GM19240 (cell line): ENCODE measurements around the gene OSBP2.

Source experiments
- DNase-seq: peaks from one replicate; pipeline ENCODE4 v3.0.0; 2011; ENCODE audit warnings: low spot score; ENCODE audit not compliant: insufficient read length

Gene OSBP2

DNA sequence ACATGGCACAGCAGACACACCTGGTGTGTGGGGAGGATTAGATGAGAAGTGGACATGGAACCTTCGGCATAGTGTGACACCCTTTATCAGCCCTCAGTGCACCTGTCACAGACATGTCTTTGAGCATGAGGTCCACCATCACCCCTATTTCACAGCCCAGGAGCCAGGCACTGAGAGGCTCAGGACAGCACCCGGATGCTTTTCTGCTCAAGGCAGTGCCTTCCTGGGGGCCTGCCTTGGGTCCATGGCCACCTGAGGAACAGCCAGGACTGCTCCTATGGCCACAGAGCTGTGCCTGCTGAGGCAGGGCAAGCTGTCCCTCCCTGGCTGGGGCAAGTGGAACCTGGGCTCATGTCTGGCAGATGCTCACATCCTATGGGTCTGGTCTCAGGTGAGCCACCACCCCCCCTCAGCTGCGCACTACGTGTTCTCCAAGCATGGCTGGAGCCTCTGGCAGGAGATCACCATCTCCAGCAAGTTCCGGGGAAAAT is 198.1 kb downstream of the OSBP2 start:
- no peak for DNase-seq

DNA sequence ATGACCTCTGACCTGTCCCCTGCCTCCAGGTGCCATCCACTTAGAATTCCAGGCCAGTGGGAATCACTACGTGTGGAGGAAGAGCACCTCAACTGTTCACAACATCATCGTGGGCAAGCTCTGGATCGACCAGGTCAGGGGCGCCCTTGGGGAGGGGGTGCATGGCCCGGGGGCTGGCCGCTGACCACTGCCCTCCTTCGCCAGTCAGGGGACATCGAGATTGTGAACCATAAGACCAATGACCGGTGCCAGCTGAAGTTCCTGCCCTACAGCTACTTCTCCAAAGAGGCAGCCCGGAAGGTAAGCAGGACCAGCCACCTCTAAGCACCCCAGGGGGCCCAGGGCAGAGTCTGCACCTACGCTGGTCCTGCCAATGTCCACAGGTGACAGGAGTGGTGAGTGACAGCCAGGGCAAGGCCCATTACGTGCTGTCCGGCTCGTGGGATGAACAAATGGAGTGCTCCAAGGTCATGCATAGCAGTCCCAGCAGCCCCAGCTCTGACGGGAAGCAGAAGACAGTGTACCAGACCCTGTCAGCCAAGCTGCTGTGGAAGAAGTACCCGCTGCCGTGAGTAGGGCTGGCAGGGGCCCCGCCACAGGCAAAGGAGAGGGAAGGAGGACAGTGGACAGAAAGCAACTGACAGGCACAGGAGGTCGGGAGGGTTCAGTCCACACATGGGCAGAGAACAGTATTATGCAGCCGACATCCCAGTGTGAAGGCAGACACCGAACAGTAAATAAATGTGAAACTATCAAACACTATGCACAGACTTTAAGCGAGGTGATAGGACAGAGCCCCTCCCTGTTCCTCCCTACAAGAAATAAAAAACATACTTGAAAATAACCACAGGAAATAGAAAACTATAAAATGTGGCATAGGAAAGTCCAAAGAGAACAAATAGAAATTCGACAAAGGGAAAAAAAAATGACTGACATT is 199.0 kb downstream of the OSBP2 start:
- no peak for DNase-seq

GRCh38 chr22:30894371-30894740 is 199.7 kb downstream of the OSBP2 start:
- no peak for DNase-seq

DNA sequence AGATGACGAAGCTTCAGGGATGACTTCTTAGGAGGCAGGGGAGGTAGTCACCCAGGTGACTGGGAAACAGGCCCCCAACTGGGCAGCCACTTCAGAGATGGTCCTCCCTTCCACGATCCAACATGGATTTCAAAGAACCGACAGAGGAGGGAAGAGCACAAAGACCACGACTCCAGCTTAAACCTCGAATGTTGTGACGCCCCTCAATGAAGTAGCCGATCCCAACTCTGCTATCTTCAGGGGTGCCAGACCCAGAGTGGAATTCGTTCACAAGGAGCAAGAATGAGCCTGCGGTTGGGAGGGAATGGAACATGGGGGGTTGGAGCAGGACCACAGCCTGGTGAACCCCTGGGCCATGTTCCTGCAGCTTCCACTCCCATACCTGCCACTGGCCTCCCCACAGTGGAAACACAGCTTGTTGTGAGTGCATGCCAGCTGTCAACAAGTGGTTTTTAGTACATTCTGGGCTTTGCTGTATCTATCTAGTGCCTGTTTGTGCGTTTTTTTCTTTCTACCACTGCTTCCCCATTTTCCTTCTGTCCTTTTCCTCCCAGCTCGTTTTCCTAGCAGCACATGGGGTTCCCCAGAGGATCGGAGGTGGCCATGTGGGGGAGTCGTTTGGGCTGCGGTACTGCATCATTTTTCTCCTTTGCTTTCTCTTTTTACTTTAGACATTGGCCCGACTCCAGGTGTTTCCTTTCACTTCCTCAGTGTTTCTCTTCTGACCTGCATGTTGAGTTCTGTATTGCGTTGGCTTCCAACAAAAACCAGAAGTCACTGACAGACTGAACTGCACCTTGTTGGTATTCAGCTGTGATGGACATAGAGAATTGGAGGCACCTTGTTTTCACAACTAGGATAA is 208.1 kb downstream of the OSBP2 start:
- no peak for DNase-seq

DNA sequence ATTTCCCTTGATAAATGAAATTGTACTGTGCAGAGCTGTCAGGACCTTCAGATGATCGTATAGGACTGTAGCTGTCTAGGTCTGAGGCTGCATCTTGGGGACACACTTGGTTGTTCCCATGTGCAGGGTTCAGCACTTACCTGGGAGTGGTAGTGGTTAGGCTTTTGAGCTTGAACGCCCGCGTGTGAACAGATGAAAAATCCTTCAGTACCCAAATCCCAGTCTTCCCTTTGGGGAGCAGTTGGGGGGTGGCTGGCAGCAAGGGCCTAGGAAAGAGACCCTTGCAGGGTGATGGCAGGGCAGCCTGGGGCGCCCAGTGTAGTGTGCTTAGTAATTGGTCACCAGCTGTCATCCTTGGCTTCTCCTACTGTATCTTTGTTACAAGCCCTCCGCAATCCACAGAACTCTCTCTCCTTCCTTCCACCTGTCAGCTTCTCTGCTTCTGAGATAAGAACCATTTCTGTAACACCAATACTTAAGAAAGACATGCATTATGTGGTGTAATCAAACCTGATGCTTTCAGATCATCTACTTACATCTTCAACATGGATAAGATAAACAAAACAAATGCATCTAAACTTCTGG is 209.3 kb downstream of the OSBP2 start:
- no peak for DNase-seq

GRCh38 chr22:30905696-30906341 is 211.1 kb downstream of the OSBP2 start:
- no peak for DNase-seq

DNA sequence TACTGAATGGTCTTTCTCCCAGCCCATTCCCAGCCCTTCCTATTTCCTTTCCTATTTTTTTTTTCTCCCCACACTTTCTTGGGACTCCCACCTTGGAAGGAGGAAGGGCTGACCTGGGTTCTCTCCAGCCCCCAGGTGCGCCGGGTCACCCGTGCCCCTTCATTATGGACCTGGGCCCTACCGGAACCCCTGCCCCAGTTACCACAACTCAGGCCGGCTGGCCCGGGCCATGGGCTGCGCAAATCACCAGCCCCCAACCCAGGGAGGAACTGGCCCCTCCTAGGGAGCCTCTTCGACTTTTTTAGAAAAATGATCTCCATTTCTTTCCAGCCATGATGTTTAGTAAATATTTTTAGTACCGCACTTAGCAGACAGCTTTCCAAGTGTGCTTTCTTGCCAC is 211.7 kb downstream of the OSBP2 start:
- DNase-seq, result no peak

- DNase-seq, result no peak
Measured at GRCh38 chr22:30906946-30907345, 212.3 kb downstream of the OSBP2 start.

DNA sequence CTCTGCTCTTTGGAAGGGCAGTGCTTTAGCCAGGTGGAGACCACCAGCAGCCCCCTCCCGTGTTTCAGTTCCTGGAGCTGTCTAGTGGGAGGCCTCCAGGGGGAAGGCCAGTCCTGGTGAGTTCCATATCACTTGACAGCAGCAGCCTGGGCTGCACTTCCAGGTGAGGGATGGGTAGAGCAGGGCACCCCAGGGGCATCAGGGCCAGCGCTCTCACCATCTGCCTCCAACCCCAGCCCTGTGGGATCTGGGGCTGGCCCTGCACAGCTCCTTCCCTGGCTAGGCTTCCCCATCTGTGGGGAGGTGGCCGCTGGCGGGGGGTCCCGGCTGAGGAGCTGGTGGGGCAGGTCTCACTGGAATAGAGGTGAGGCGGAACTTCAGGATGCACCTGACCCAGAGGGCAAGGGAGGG is 213.4 kb downstream of the OSBP2 start:
- no peak for DNase-seq

- no peak for DNase-seq
Measured at GRCh38 chr22:30909306-30909705, 214.6 kb downstream of the OSBP2 start.

GRCh38 chr22:30910358-30910757 is 215.7 kb downstream of the OSBP2 start:
- no peak for DNase-seq

GRCh38 chr22:30918761-30919160 is 224.1 kb downstream of the OSBP2 start:
- DNase-seq, result no peak

- no peak for DNase-seq
Measured at GRCh38 chr22:30919973-30920372, 225.3 kb downstream of the OSBP2 start.

- DNase-seq, result peak; percentile 85
Measured at GRCh38 chr22:30920407-30920806, 225.7 kb downstream of the OSBP2 start.

DNA sequence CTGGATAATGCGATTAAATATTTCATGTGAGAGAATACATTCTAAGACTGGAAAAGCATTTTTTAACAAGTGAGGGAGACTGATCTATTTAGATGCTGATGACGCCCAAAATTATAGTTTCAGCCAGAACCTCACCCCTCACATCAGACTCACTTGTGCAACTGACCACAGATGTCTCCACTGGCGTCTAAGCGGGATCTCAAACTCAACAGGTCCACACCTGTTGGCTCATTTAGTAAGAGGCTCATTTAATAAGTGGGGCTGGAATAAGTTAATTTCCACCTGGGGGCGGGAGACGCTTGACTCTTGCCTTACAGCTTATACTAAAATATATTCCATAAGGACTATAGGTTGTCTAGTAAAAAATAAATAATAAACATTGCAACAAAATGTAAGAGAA is 226.4 kb downstream of the OSBP2 start:
- no peak for DNase-seq

- DNase-seq, result no peak
Measured at GRCh38 chr22:30922151-30922611, 227.5 kb downstream of the OSBP2 start.

DNA sequence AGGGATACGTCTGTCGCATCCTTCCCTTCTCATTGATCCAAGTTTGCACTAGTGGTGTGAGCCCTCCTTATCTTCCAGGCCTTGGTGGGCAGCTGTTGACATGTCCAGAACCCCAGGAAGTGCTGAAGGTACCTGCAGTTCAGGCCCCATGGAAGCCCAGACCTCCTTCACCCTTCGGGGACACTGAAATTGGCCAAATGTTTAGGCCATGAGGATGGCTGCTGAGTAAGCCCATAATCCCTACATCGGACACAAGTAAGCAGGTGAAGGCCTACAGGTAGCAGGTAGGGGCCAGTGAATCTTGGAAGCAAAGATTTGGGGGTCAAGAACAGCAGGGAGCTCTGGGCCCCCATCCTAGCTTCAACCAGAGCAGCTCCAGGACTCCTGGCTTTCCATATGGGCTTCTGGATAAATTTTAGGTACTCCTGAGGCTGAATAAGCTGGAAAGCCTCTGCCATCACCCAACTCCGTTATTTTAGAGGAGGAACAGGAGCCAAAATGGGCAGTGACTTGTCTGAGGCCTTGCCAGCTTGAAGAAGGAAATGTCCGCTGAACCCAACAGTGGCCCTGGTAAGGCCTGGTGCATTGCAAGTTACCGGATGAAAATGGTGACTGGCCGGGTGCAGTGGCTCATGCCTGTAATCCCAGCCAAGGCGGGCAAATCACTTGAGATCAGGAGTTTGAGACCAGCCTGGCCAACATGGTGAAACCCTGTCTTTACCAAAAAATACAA is 228.7 kb downstream of the OSBP2 start:
- DNase-seq, result no peak

- DNase-seq, result no peak
Measured at GRCh38 chr22:30925667-30926066, 231.0 kb downstream of the OSBP2 start.

DNA sequence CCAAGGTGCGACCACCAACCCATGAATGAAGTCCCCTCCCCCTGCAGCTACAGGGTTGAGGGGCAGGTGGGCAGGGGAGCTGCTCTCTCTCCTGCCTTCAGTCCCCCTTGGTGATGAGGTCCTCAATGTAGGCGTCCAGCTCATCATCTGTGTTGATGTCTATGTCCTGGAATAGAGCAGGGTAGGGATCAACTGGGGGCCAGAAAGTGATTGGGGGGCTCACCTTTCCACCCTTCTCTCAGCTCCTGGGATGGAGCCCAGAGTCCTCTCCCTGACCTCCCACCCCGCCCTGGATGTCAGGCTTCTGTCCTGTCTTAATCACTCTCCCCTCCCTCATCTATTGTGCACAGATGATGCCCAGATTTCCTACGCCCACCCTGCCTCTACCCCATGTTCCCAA is 232.0 kb downstream of the OSBP2 start:
- DNase-seq, result no peak

DNA sequence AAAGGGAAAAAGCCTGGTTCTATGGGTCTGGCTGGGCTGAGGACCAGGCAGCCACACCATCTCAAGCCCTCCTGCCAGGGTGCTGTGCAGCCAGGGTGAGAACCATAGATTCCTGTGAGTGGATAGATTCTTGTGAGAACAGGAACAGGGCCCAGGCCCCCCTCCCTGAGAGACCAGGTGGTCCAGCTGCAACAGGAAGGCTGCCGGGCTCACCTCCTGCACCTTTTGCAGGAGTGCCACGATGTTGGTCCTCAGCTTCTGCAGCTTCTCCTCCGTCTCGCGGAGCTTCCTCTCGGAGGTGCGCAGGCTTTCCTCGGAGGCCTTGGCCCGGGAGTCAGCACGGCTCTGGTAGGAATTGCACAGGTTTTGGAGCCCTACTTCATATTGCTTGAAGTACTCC is 233.1 kb downstream of the OSBP2 start:
- no peak for DNase-seq

DNA sequence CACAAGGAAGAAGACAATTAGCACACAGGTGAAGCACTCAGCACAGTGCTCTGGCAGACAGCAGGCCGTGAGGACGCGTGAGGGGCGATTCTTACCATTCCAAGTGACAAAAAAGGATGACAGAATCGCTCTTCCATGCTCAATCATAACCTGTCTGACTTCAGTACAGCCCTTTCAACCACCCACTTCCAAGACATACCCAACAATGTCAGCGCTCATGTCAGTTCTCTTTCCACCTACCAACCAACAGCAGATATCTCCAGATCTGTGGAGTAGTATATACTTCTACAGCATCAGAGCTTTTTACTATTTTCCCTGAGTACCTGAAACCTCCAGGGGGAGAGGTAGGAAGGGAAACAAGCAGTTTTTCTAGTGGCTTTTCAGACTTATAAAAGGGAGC is 233.7 kb downstream of the OSBP2 start:
- DNase-seq, result no peak
